ENCODE data around the gene RFTN1.

GRCh38 chr3:16484216-16484615 is 29.3 kb downstream of the RFTN1 start:
- TF ChIP-seq CTCF (IDR thresholded peaks at IDR 0.05) (no peak), EP300 (IDR thresholded peaks at IDR 0.05) (peak in 1 of 2 donors; percentile 21), POLR2A (IDR thresholded peaks at IDR 0.05) (no peak)

Measured in tibial nerve (tissue), 4 donors.